NOMO-1 treated with dmso at 0.1 percent for 144 hours (cell line): ENCODE data around the gene SMAP2.
A peak's percentile ranks its signal among the peaks of the same experiment; 100 is the strongest.

Source experiments
- DNase-seq: peaks from one replicate; lab custom pipeline; 2025; ENCODE audit not compliant: unreplicated experiment; lab: John Stamatoyannopoulos, UW

SMAP2 gene

DNA sequence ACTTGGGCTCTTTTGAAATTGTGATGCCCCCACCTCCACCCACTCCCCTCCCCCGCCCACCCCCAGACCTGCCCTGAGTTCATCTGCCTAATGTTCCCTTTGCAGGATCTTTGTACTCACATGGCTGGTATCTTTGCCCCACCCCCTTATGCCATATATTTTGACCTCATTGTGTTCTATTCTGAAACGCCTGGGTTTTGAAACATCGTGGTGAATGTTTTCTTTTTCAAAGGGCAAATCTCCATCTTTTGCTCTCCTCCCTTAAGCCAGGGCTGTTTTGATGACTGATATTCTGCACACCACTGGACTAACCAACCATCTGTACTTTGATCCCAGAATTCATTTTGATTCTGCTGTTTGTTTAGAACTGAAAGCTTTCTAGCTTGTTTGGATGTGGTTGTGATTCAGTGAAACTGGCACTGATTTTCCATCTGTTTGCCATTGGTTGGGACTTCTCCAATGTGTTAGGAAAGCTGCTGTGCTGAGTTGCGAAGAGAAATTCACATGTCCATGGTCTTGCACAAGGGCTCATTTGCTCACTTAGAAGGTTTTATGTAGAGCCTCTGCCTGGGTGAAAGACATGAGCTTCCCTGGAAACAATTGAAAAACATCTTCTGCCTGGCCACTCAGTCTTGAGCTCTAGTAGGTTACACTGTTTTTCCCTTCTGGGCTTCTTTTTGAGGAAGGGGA lies 16.5 kb downstream of the SMAP2 start:
- no peak for DNase-seq

DNA sequence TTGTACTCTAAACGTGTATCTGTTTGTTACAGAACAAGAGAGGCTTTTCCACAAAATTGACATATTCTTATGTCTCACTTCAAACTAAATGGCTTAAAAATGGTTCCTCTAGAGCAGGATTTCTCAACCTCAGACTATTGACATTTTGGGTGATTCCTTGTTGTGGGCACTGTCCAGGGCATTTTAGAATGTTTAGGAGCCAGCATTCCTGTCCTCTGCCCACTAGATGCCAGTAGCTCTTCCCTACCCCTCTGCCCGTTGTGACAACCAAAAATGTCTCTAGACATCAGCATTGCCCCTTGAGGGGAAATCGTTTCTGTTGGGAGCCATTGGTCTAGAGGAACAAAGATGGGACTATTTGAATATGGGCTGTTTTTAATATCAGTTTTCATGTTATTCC lies 17.3 kb downstream of the SMAP2 start:
- DNase-seq: no peak

GRCh38 chr1:40391688-40392145 lies 18.2 kb downstream of the SMAP2 start:
- no peak for DNase-seq

- no peak for DNase-seq
These were observed 18.7 kb downstream of the SMAP2 start for GRCh38 chr1:40392221-40392620.

- no peak for DNase-seq
These were observed 19.6 kb downstream of the SMAP2 start for GRCh38 chr1:40393173-40393572.

DNA sequence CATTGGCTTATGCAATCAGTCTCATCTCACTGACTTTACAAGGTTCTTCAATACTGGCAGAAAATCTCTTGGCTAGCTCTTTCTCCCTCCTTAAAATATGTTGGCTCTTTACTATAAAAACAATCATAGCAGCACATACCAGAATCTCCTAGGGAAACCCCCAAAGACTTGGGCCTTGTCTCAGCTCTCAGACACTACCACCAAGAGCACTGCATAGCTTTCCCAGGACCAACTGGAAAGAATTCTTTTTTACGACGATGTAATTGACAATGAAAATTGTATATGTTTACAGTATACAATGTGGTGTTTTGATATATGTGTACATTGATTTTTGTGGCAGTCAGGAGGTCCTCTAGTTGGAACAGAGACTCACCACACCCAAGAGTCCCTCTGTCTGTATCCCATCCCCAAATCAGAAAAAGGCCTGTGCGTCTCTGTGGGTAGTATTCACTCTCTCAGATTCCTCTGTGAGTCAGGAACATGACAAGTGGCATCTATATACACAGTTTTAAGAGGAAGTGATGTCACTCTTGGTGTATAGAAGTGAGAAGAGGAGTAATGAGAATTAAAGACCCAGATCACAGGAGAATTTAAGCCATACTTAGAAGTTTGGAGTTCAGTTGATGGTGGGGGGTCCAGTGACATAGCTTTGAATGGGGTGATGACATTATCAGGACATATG lies 21.1 kb downstream of the SMAP2 start:
- no peak for DNase-seq

- no peak for DNase-seq
These were observed 22.0 kb downstream of the SMAP2 start for GRCh38 chr1:40395190-40396175.

DNA sequence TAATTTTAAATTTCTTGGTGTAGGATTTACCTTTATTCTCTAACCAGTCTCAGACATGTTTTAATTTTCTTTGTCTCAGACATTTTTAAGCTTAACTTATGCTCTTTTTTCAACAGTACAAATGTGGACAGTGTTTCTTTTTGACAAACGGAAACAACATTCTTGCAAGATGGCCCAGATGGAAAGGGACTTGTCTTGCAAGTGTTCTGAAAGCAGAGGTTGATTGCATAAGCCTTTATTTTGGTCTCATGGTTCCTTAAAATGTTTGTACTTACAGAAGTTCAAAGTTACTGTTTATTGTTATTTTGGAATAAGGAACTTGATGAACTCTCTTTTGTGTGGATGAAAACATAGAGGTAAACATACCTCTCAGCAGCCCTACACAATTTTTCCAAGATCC lies 22.9 kb downstream of the SMAP2 start:
- peak; percentile 23 for DNase-seq

DNA sequence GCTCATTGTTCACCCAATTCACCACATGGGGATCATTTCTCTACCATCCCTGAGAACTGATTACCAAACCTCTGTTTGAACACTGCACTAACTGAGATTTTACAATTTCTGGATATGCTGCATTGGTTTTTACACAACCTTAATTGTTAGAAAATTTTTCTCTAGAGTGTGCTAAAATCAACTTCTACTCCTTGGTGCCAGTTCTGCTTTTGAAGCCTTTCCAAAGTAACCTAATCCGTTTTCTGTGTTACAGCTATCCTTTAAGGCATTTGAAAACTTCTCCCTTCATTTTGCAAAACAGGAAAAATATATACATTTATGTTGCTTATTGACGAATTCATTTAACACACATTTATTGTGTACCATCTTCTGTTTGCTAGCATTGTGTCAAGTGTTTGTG lies 23.7 kb downstream of the SMAP2 start:
- no peak for DNase-seq

DNA sequence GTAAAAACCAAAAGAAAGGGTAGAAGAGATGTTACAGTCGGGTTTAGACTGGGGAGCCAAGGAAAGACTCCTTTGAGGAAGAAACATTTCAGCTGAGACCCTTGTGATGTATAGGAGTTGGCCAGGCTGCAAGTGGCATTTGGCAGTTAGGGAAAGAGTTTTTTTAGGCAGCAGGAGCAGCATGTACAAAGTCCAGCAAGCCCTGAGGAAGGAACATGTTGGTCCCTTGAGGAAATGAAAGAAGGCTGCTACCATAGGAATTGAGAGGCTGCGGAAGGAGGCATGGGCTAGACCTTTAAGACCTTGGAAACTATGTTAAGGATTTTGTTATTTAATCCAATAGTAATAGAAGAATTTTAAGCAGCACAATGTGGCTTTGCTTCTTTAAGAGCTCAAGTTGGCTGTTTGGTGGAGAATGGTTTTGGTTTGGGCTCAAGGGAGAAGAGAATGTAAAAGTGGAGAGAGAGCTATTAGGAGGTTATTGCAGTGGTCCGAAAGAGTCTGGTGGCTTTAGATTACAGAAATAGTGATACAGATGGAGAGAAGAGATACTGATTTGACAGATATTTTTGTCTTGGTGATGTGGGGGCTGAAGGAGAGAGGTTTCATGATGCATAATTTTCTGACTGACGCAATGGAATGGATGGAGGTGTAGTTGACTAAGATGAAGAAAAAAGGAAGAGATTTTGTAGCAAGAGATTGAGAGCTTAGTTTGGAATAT lies 26.6 kb downstream of the SMAP2 start:
- no peak for DNase-seq

GRCh38 chr1:40401473-40402201 lies 28.1 kb downstream of the SMAP2 start:
- DNase-seq: no peak

- no peak for DNase-seq
These were observed 31.3 kb downstream of the SMAP2 start for GRCh38 chr1:40404670-40405462.

DNA sequence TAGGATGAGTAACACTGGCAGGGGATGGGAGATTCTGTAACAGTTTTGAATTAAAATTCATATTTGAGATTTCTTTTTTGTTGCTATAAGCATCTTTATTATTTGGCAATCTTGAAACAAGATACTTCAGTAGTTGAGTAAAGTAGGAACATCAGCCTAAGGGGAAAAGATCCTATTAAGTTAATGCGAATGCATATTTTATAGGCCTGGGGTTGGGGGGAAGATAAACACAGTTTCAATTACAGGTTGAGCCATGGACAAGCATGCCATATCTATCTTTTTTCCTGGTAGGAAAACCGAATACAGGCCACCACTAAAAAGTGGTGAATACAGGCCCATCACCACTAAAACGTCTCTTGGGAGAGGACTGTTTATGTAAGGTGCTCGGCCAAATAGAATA lies 32.3 kb downstream of the SMAP2 start:
- DNase-seq: no peak

DNA sequence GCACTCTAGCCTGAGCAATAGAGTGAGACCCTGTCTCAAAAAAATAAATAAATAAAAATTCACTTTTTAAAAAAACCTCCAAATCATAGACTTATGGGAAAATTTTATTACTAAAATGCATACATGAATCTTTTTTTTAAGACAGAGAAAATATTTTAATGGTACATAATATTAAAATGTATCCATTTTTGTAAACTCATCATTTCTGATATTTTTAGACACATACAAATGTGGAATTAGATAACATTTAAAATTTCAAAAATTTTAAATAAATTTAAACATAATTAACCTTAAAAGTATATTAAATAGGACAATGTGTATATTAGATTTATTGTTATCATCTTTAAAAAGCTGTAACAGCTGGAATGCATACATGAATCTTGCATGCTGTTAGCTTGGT lies 33.9 kb downstream of the SMAP2 start:
- no peak for DNase-seq

GRCh38 chr1:40409467-40409866 lies 35.9 kb downstream of the SMAP2 start:
- DNase-seq: no peak

DNA sequence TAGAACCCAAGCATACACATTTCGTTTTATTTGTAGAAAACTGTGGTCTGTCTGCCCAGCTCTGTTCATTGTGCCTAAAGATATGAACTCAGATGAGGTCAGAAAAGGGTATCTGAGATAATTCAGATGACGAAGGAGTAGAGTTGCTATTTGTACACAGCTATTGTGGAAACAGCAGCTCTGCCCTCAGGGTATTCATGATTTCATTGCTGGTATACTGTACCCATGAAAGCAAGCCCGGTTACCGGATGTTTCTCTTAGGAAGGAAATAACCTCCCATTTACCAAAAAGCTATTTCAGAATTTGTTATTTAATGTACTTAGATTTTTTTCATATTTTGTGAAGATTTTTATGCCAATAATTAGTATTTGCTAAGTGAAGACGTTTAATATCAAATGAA lies 37.8 kb downstream of the SMAP2 start:
- no peak for DNase-seq

- DNase-seq: no peak
These were observed 38.3 kb downstream of the SMAP2 start for GRCh38 chr1:40411843-40412242.

- no peak for DNase-seq
These were observed 40.2 kb downstream of the SMAP2 start for GRCh38 chr1:40413527-40414252.

GRCh38 chr1:40414331-40414730 lies 40.8 kb downstream of the SMAP2 start:
- no peak for DNase-seq
